IMR-90 (cell line): Measurements from ENCODE around the gene SPG11. TPM values are rescaled to one million over a fixed set of nuclear protein-coding genes. Genes with fewer than 3 reads are reported as not detected.
A peak's percentile ranks its signal among the peaks of the same experiment; 100 is the strongest.

ENCODE experiments used
- ATAC-seq: fragments of 200-7000 bp; cut with Tn5 transposase; 2 replicates; pipeline ENCODE4 v1.9.1; 2020; ENCODE audit warnings: low read depth, mild to moderate bottlenecking, moderate library complexity
- BruUV-seq: library from RNA; stranded (reverse); fragments of 400-500 nt; replicated peaks from 2 replicates; lab custom pipeline; 2021; lab: Mats Ljungman, UMichigan
- CTCF ChIA-PET: fragments of 300-600 bp; formaldehyde crosslinking; extraction: SDS; loops from one replicate; lab custom pipeline; 2021; ENCODE audit warnings: antibody characterized with exemption; lab: Yijun Ruan, JAX
- POLR2A ChIA-PET: fragments of 300-600 bp; sonication (Branson Sonifier 250); formaldehyde crosslinking; loops from one replicate; lab custom pipeline; 2022; ENCODE audit warnings: antibody characterized with exemption; ENCODE audit not compliant: unreplicated experiment; lab: Charles Lee
- DNase-seq: peaks from one replicate; pipeline ENCODE4 v3.0.0; 2013
- H2AFZ ChIP-seq: replicated peaks from 2 replicates; pipeline ENCODE3; 2013; ENCODE audit warnings: low read length, mild to moderate bottlenecking; ENCODE audit not compliant: poor library complexity
- H2AK5ac ChIP-seq: 2 replicates; pipeline ENCODE4 v1.6.1; 2013; ENCODE audit warnings: low read depth, low read length, inconsistent platforms
- H2AK9ac ChIP-seq: replicated peaks from 2 replicates; pipeline ENCODE3; 2013; ENCODE audit warnings: mild to moderate bottlenecking, low read depth, low read length, moderate library complexity; ENCODE audit not compliant: poor library complexity
- H2BK120ac ChIP-seq: 2 replicates; pipeline ENCODE4 v1.6.1; 2013; ENCODE audit warnings: low read depth, low read length, inconsistent platforms
- H2BK15ac ChIP-seq: 3 replicates; pipeline ENCODE4 v1.6.1; 2013; ENCODE audit warnings: low read depth, low read length, inconsistent platforms
- H2BK20ac ChIP-seq: 2 replicates; pipeline ENCODE4 v1.6.1; 2013; ENCODE audit warnings: low read depth, mild to moderate bottlenecking, inconsistent platforms, low read length, moderate library complexity
- H2BK5ac ChIP-seq: 2 replicates; pipeline ENCODE4 v1.6.1; 2013; ENCODE audit warnings: mild to moderate bottlenecking, low read depth, low read length, inconsistent platforms; ENCODE audit not compliant: poor library complexity, severe bottlenecking
- H3K14ac ChIP-seq: replicated peaks from 2 replicates; pipeline ENCODE4 v1.6.1; 2013; ENCODE audit warnings: low read depth, low read length, inconsistent platforms
- H3K18ac ChIP-seq: 2 replicates; pipeline ENCODE4 v1.6.1; 2013; ENCODE audit warnings: low read depth, low read length, control low read depth
- H3K23ac ChIP-seq: 2 replicates; pipeline ENCODE4 v1.6.1; 2013; ENCODE audit warnings: low read depth, low read length, inconsistent platforms
- H3K27ac ChIP-seq: 2 replicates; pipeline ENCODE4 v1.5.1; 2013; ENCODE audit warnings: mild to moderate bottlenecking, control low read depth, low read length; ENCODE audit not compliant: insufficient read depth
- H3K27me3 ChIP-seq: 2 replicates; pipeline ENCODE4 v1.6.1; 2013; ENCODE audit warnings: low read length; ENCODE audit not compliant: control insufficient read depth, insufficient read depth
- H3K36me3 ChIP-seq: 2 replicates; pipeline ENCODE4 v1.6.1; 2013; ENCODE audit warnings: low read length, mixed read lengths; ENCODE audit not compliant: control insufficient read depth, insufficient read depth
- H3K4ac ChIP-seq: 2 replicates; pipeline ENCODE4 v1.6.1; 2013; ENCODE audit warnings: low read depth, low read length, inconsistent platforms
- H3K4me1 ChIP-seq: 2 replicates; pipeline ENCODE4 v1.6.1; 2013; ENCODE audit warnings: low read length, mixed read lengths; ENCODE audit not compliant: control insufficient read depth, insufficient read depth
- H3K4me2 ChIP-seq: 2 replicates; pipeline ENCODE4 v1.6.1; 2013; ENCODE audit warnings: low read depth, mild to moderate bottlenecking, control low read depth, low read length, moderate library complexity
- H3K4me3 ChIP-seq: 2 replicates; pipeline ENCODE4 v1.5.1; 2013; ENCODE audit warnings: low read depth, mild to moderate bottlenecking, control low read depth, low read length, moderate library complexity; ENCODE audit not compliant: insufficient read depth
- H3K56ac ChIP-seq: 2 replicates; pipeline ENCODE4 v1.6.1; 2013; ENCODE audit warnings: low read length, inconsistent platforms; ENCODE audit not compliant: insufficient read depth; ENCODE audit errors: extremely low read depth
- H3K79me1 ChIP-seq, 2 experiments: 2 replicates each; pipeline ENCODE4 v1.6.1; 2013; ENCODE audit warnings: low read length in 2 of 2, inconsistent platforms in 1 of 2, low read depth in 1 of 2
- H3K9ac ChIP-seq: 2 replicates; pipeline ENCODE4 v1.6.1; 2013; ENCODE audit warnings: low read depth, low read length, control low read depth
- H3K9me1 ChIP-seq: 2 replicates; pipeline ENCODE4 v1.6.1; 2013; ENCODE audit warnings: low read length, inconsistent platforms; ENCODE audit not compliant: insufficient read depth
- H3K9me3 ChIP-seq: 2 replicates; pipeline ENCODE4 v1.6.1; 2013; ENCODE audit warnings: low read length; ENCODE audit not compliant: control insufficient read depth, insufficient read depth
- H4K20me1 ChIP-seq: 2 replicates; pipeline ENCODE4 v1.6.1; 2013; ENCODE audit warnings: low read length, inconsistent platforms; ENCODE audit not compliant: insufficient read depth
- H4K5ac ChIP-seq: 2 replicates; pipeline ENCODE4 v1.6.1; 2013; ENCODE audit warnings: mild to moderate bottlenecking, low read depth, low read length, control low read depth
- H4K8ac ChIP-seq, 2 experiments: 2 replicates each; pipeline ENCODE4 v1.6.1; 2013; ENCODE audit warnings: low read depth in 2 of 2, low read length in 2 of 2, control low read depth in 1 of 2, inconsistent platforms in 1 of 2
- H4K91ac ChIP-seq: 2 replicates; pipeline ENCODE4 v1.6.1; 2013; ENCODE audit warnings: low read depth, low read length, inconsistent platforms; ENCODE audit not compliant: insufficient read depth
- BHLHE40 ChIP-seq: fragments of 150-350 bp; IDR thresholded peaks from 2 replicates; pipeline ENCODE4 v1.6.1; 2016; ENCODE audit warnings: mild to moderate bottlenecking, low read depth, low read length
- CEBPB ChIP-seq: IDR thresholded peaks from 2 replicates; pipeline ENCODE4 v1.6.1; 2012; ENCODE audit warnings: low read depth, low read length, improper control_type of control experiment
- FOS ChIP-seq: fragments of 150-350 bp; IDR thresholded peaks from 2 replicates; pipeline ENCODE4 v1.6.1; 2016; ENCODE audit warnings: low read depth, low read length
- MAFK ChIP-seq: IDR thresholded peaks from 2 replicates; pipeline ENCODE4 v1.6.1; 2012; ENCODE audit warnings: low read depth, low read length, improper control_type of control experiment
- MAZ ChIP-seq: IDR thresholded peaks from 2 replicates; pipeline ENCODE4 v1.6.1; 2012; ENCODE audit warnings: low read depth, mild to moderate bottlenecking, low read length, improper control_type of control experiment, moderate library complexity, borderline replicate concordance
- MXI1 ChIP-seq: IDR thresholded peaks from 2 replicates; pipeline ENCODE4 v1.6.1; 2012; ENCODE audit warnings: low read depth, mild to moderate bottlenecking, low read length, moderate library complexity, borderline replicate concordance
- NFE2L2 ChIP-seq: fragments of 150-350 bp; IDR thresholded peaks from 2 replicates; pipeline ENCODE4 v1.6.1; 2016; ENCODE audit warnings: low read depth, mild to moderate bottlenecking, low read length
- POLR2A ChIP-seq: IDR thresholded peaks from 2 replicates; pipeline ENCODE4 v1.6.1; 2012; ENCODE audit warnings: mild to moderate bottlenecking, low read depth, low read length
- RAD21 ChIP-seq: IDR thresholded peaks from 2 replicates; pipeline ENCODE4 v1.6.1; 2012; ENCODE audit warnings: low read length, improper control_type of control experiment
- RCOR1 ChIP-seq: IDR thresholded peaks from 2 replicates; pipeline ENCODE4 v1.6.1; 2012; ENCODE audit warnings: mild to moderate bottlenecking, low read length, improper control_type of control experiment; ENCODE audit not compliant: insufficient replicate concordance
- RFX5 ChIP-seq: IDR thresholded peaks from 2 replicates; pipeline ENCODE4 v1.8.0; 2012; ENCODE audit warnings: low read depth, mild to moderate bottlenecking, low read length, moderate library complexity
- SMC3 ChIP-seq: fragments of 150-350 bp; IDR thresholded peaks from 2 replicates; pipeline ENCODE4 v1.6.1; 2016; ENCODE audit warnings: low read depth, mild to moderate bottlenecking, antibody characterized with exemption, low read length, moderate library complexity
- WGBS, 2 experiments: methylation state at CpG; one replicate each; pipeline versions ENCODE4 v1.1.5 to v1.1.7; 2013; ENCODE audit warnings: missing lambda C conversion rate in 2 of 2; ENCODE audit not compliant: insufficient read length in 1 of 2; ENCODE audit errors: extremely low coverage in 2 of 2; 5-methylcytosine and 5-hydroxymethylcytosine counted together
- dilution Hi-C: fragments of 300-500 bp; cut with HindIII; formaldehyde crosslinking; loops from one replicate; pipeline ENCODE4 v1.14.3; 2018; ENCODE audit warnings: low sequenced_read_pairs; ENCODE audit not compliant: unreplicated experiment
- in situ Hi-C: fragments of 300-500 bp; cut with MboI; formaldehyde crosslinking; loops from 3 replicates; pipeline ENCODE4 v1.14.3; 2019; ENCODE audit warnings: low sequenced_read_pairs, inconsistent platforms, mixed read lengths
- intact Hi-C: fragments of 100-400 bp; cut with micrococcal nuclease; formaldehyde crosslinking; loops from 2 replicates; pipeline ENCODE4 v1.10.0; 2022
- polyA plus RNA-seq, 3 experiments: library from polyadenylated mRNA; depleted of rRNA; stranded (reverse); fragments of >200 nt; gene quantifications; 2 replicates each; pipeline ENCODE4 v1.2.3, GENCODE V29; 2012; ENCODE audit warnings: low replicate concordance in 1 of 3
- total RNA-seq: library from RNA; depleted of rRNA; stranded (reverse); fragments of >200 nt; gene quantifications from 2 replicates; pipeline ENCODE4 v1.2.3, GENCODE V29; 2012
- TF ChIP-seq, protein P1 (sequence below): fragments of 150-350 bp; IDR thresholded peaks from 2 replicates; pipeline ENCODE4 v1.6.1; 2016; ENCODE audit warnings: low read depth, mild to moderate bottlenecking, low read length, moderate library complexity, borderline replicate concordance
- TF ChIP-seq, protein P2 (sequence below): conservative IDR thresholded peaks from 2 replicates; pipeline ENCODE4 v1.5.1; 2012; ENCODE audit warnings: mild to moderate bottlenecking, low read depth, low read length, improper control_type of control experiment

SPG11 gene
- total and polyA plus RNA-seq, 2 of the 4 experiments (the other 2 are of a cell fraction) = 30.8 to 32.6 TPM

DNA sequence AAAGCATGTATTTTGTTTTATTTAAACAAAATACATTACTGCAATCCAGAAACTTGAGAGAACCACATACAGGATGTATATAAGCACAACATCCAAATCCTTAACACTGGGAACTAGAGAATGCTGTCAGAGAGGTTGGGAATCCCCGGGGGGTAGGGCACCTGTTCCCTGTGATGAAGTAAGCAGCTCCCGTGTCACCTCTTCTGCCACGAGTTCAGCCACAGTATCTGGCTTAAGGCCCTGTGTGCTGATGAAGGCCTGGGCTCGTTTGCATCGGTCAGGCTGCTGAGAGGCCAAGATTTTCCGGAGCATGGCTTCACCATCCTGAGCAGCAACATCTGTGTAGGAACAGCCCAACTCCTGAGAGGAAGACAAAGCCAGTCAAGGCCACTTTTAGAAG lies 90.1 kb downstream of the SPG11 start:
- H3K56ac ChIP-seq = no peak overlapping the region
- H3K4me2 ChIP-seq = no peak overlapping the region
- ChIA-PET POLR2A (no interaction called here), CTCF (no interaction called here)
- intact Hi-C loops (no loop called here), dilution Hi-C loops (no loop called here), in situ Hi-C loops (no loop called here)
- no peak overlapping the region for H4K91ac ChIP-seq
- H2BK120ac ChIP-seq = no peak overlapping the region
- no peaks in the 10 kb centered on the region for H3K27me3 ChIP-seq
- no peak overlapping the region for H4K8ac ChIP-seq
- peak; percentile 10 for DNase-seq
- no peak overlapping the region for H3K18ac ChIP-seq
- H3K9me1 ChIP-seq = peaks cover 3% of the 10 kb centered on the region; the same call in 1 of the 2 replicates
- 84% methylated on average over 5 of the region's 6 CpGs; no CpG with 5 or more reads in 1 of the 2 experiments for WGBS, 2 experiments
- no peak overlapping the region for H4K5ac ChIP-seq
- no peak overlapping the region for H3K14ac ChIP-seq
- H3K9me3 ChIP-seq = no peaks in the 10 kb centered on the region
- TF ChIP-seq RAD21 (no peak), FOS (no peak), RCOR1 (no peak), BHLHE40 (no peak), MAZ (no peak), MAFK (no peak), CEBPB (no peak), MXI1 (no peak), SMC3 (no peak), POLR2A (no peak), NFE2L2 (no peak), RFX5 (no peak)
- TF ChIP-seq, protein P1, sequence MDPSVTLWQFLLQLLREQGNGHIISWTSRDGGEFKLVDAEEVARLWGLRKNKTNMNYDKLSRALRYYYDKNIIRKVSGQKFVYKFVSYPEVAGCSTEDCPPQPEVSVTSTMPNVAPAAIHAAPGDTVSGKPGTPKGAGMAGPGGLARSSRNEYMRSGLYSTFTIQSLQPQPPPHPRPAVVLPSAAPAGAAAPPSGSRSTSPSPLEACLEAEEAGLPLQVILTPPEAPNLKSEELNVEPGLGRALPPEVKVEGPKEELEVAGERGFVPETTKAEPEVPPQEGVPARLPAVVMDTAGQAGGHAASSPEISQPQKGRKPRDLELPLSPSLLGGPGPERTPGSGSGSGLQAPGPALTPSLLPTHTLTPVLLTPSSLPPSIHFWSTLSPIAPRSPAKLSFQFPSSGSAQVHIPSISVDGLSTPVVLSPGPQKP = no peak
- TF ChIP-seq, protein P2, sequence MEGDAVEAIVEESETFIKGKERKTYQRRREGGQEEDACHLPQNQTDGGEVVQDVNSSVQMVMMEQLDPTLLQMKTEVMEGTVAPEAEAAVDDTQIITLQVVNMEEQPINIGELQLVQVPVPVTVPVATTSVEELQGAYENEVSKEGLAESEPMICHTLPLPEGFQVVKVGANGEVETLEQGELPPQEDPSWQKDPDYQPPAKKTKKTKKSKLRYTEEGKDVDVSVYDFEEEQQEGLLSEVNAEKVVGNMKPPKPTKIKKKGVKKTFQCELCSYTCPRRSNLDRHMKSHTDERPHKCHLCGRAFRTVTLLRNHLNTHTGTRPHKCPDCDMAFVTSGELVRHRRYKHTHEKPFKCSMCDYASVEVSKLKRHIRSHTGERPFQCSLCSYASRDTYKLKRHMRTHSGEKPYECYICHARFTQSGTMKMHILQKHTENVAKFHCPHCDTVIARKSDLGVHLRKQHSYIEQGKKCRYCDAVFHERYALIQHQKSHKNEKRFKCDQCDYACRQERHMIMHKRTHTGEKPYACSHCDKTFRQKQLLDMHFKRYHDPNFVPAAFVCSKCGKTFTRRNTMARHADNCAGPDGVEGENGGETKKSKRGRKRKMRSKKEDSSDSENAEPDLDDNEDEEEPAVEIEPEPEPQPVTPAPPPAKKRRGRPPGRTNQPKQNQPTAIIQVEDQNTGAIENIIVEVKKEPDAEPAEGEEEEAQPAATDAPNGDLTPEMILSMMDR = no peak
- H2BK20ac ChIP-seq = no peak overlapping the region
- H3K9ac ChIP-seq = no peak overlapping the region
- H3K79me1 ChIP-seq = peaks cover 3 to 5% of the 10 kb centered on the region in 2 experiments; a peak in 1 of 4 replicates
- H3K36me3 ChIP-seq = peaks cover 29% of the 10 kb centered on the region
- no peak overlapping the region for H2AFZ ChIP-seq
- no peak overlapping the region for H3K4ac ChIP-seq
- no peak overlapping the region for H2AK5ac ChIP-seq
- no peak overlapping the region for H3K4me3 ChIP-seq
- no peak overlapping the region for H2BK5ac ChIP-seq
- H3K4me1 ChIP-seq = no peaks in the 10 kb centered on the region
- BruUV-seq = no TSS peak
- H2BK15ac ChIP-seq = no peak overlapping the region
- no peak overlapping the region for H3K23ac ChIP-seq
- no peaks in the 10 kb centered on the region for H4K20me1 ChIP-seq
- no peak overlapping the region for H3K27ac ChIP-seq
- no peak for ATAC-seq
- H2AK9ac ChIP-seq = no peak overlapping the region
